HEK293 (cell line): ENCODE measurements around the gene CAPN12.
A peak's percentile ranks its signal among the peaks of the same experiment; 100 is the strongest.

Source experiments
- CTCF ChIA-PET: fragments of 350-600 bp; formaldehyde crosslinking; extraction: SDS; loops from one replicate; lab custom pipeline; 2021; ENCODE audit warnings: antibody characterized with exemption; lab: Yijun Ruan, JAX
- POLR2A ChIA-PET: fragments of 300-600 bp; formaldehyde crosslinking; extraction: SDS; loops from one replicate; lab custom pipeline; 2020; ENCODE audit warnings: antibody characterized with exemption, inconsistent platforms; lab: Yijun Ruan, JAX
- H3K27ac ChIP-seq: fragments of 200-500 bp; sonication (Bioruptor generic); 2 replicates; pipeline ENCODE4 v1.5.1; 2014; ENCODE audit warnings: low read depth, low read length, control low read depth, inconsistent platforms; ENCODE audit errors: extremely low read depth
- H3K36me3 ChIP-seq, 2 experiments: fragments of 200-500 bp in 1 of 2; sonication (Bioruptor generic) in 1 of 2; 1 replicate in 1 of 2; 2 replicates in 1 of 2; pipeline ENCODE4 v1.5.1; 2014 to 2017; ENCODE audit warnings: inconsistent platforms in 2 of 2, low read length in 2 of 2; ENCODE audit not compliant: control insufficient read depth in 2 of 2, insufficient read depth in 1 of 2
- H3K4me1 ChIP-seq: fragments of 200-500 bp; sonication (Bioruptor generic); 2 replicates; pipeline ENCODE4 v1.5.1; 2014; ENCODE audit warnings: mild to moderate bottlenecking, low read length, inconsistent platforms; ENCODE audit not compliant: control insufficient read depth, insufficient read depth
- H3K4me3 ChIP-seq: 2 replicates; pipeline ENCODE4 v1.5.1; 2011; ENCODE audit warnings: low read depth, mild to moderate bottlenecking, control low read depth, low read length, moderate library complexity
- H3K9me3 ChIP-seq: fragments of 200-500 bp; sonication (Bioruptor generic); 2 replicates; pipeline ENCODE4 v1.5.1; 2014; ENCODE audit warnings: low read depth, low read length, inconsistent platforms; ENCODE audit not compliant: control insufficient read depth, insufficient read depth
- BCL11B ChIP-seq: fragments of 450-650 bp; formaldehyde crosslinking; IDR thresholded peaks from 2 replicates; pipeline ENCODE4 v1.5.1; 2016; ENCODE audit warnings: low read depth, missing biosample characterization, missing genetic modification characterization
- GLI4 ChIP-seq: fragments of 450-650 bp; formaldehyde crosslinking; IDR thresholded peaks from 2 replicates; pipeline ENCODE4 v1.5.1; 2016; ENCODE audit warnings: missing biosample characterization, missing genetic modification characterization
- KLF1 ChIP-seq: fragments of 450-650 bp; formaldehyde crosslinking; IDR thresholded peaks from 2 replicates; pipeline ENCODE4 v1.5.1; 2016; ENCODE audit warnings: missing biosample characterization, missing genetic modification characterization
- KLF8 ChIP-seq: fragments of 450-650 bp; formaldehyde crosslinking; IDR thresholded peaks from 2 replicates; pipeline ENCODE4 v1.5.1; 2016; ENCODE audit warnings: missing biosample characterization, missing genetic modification characterization
- ZBTB8A ChIP-seq: fragments of 450-650 bp; formaldehyde crosslinking; IDR thresholded peaks from 2 replicates; pipeline ENCODE4 v1.5.1; 2016; ENCODE audit warnings: missing biosample characterization, missing genetic modification characterization
- ZNF138 ChIP-seq: fragments of 450-650 bp; formaldehyde crosslinking; IDR thresholded peaks from 2 replicates; pipeline ENCODE4 v1.5.1; 2016; ENCODE audit warnings: missing biosample characterization, missing genetic modification characterization, borderline replicate concordance
- ZNF23 ChIP-seq: fragments of 450-650 bp; formaldehyde crosslinking; IDR thresholded peaks from 2 replicates; pipeline ENCODE4 v1.5.1; 2016; ENCODE audit warnings: missing biosample characterization, missing genetic modification characterization, borderline replicate concordance
- ZNF473 ChIP-seq: fragments of 450-650 bp; formaldehyde crosslinking; IDR thresholded peaks from 2 replicates; pipeline ENCODE4 v1.5.1; 2017; ENCODE audit warnings: missing biosample characterization, missing genetic modification characterization
- ZNF514 ChIP-seq: fragments of 450-650 bp; formaldehyde crosslinking; IDR thresholded peaks from 2 replicates; pipeline ENCODE4 v1.5.1; 2016; ENCODE audit warnings: missing biosample characterization, missing genetic modification characterization
- ZNF544 ChIP-seq: fragments of 450-650 bp; formaldehyde crosslinking; IDR thresholded peaks from 2 replicates; pipeline ENCODE4 v1.5.0; 2017; ENCODE audit warnings: missing biosample characterization, missing genetic modification characterization
- ZNF660 ChIP-seq: fragments of 450-650 bp; IDR thresholded peaks from 2 replicates; pipeline ENCODE4 v1.5.1; 2018; ENCODE audit warnings: missing biosample characterization, mild to moderate bottlenecking, missing genetic modification characterization
- ZNF670 ChIP-seq: fragments of 450-650 bp; formaldehyde crosslinking; IDR thresholded peaks from 2 replicates; pipeline ENCODE4 v1.5.1; 2016; ENCODE audit warnings: missing biosample characterization, missing genetic modification characterization, low read depth
- ZNF785 ChIP-seq: fragments of 450-650 bp; formaldehyde crosslinking; IDR thresholded peaks from 2 replicates; pipeline ENCODE4 v1.5.1; 2016; ENCODE audit warnings: missing biosample characterization, missing genetic modification characterization
- TF ChIP-seq, protein P1 (sequence below): fragments of 450-650 bp; formaldehyde crosslinking; IDR thresholded peaks from 2 replicates; pipeline ENCODE4 v1.5.1; 2016; ENCODE audit warnings: missing biosample characterization, missing genetic modification characterization
- TF ChIP-seq, protein P2 (sequence below): fragments of 450-650 bp; formaldehyde crosslinking; IDR thresholded peaks from 2 replicates; pipeline ENCODE4; 2016; ENCODE audit warnings: missing biosample characterization, missing genetic modification characterization
- TF ChIP-seq, protein P3 (sequence below): fragments of 450-650 bp; formaldehyde crosslinking; IDR thresholded peaks from 2 replicates; pipeline ENCODE4 v1.5.0; 2017; ENCODE audit warnings: missing biosample characterization, missing genetic modification characterization, borderline replicate concordance

CAPN12 gene

DNA sequence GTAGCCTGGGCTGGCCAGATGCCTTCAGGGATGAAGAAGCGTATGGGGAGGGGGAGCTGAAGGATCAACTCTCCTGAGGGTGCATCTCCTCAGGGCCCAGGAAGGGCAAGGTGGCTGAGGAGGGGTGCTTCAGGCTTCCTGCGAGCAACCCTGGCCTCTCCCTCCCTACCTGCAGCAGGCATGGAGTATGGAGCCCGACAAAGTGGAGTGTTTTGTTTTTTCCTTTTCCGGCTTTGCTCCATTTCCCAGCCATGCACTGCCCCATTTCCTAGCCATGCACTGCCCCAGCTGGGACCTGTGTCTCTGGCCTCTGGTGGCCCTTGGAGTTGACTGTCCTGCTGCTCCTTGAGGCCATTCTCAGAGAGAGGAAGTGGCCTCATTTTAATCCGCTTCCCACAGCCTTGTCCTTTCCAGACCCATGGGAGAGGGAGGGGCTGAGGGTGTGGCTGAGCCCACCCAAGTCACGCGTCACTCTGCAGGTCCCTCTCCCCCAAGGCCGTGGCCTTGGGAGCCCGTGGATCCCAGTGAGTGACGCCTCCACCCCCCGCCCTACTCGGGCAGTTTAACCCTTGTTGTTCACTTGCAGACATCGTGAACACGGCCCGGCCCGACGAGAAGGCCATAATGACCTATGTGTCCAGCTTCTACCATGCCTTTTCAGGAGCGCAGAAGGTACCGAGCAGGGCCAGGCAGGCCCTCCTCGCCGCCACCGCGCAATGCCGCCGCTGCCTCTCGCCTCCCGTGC lies 34.4 kb downstream of the CAPN12 start:
- Histone ChIP-seq H3K36me3 (peaks cover 81 to 100% of the 10 kb centered on the region in 2 experiments), H3K4me3 (no peak overlapping the region), H3K4me1 (no peaks in the 10 kb centered on the region), H3K27ac (peak overlapping the region; percentile 24; the same call in 1 of the 2 replicates), H3K9me3 (no peaks in the 10 kb centered on the region)
- TF ChIP-seq, protein P1, sequence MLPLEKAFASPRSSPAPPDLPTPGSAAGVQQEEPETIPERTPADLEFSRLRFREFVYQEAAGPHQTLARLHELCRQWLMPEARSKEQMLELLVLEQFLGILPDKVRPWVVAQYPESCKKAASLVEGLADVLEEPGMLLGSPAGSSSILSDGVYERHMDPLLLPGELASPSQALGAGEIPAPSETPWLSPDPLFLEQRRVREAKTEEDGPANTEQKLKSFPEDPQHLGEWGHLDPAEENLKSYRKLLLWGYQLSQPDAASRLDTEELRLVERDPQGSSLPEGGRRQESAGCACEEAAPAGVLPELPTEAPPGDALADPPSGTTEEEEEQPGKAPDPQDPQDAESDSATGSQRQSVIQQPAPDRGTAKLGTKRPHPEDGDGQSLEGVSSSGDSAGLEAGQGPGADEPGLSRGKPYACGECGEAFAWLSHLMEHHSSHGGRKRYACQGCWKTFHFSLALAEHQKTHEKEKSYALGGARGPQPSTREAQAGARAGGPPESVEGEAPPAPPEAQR = no peak
- TF ChIP-seq ZNF514 (no peak), KLF8 (tag by site-specific recombination) (peak; percentile 55; the same call in 1 of the 2 replicates), ZNF660 (tag by site-specific recombination) (no peak), ZNF138 (tag by site-specific recombination) (no peak), KLF1 (tag by site-specific recombination) (peak; percentile 86)
- POLR2A ChIA-PET = interaction anchor here (0.6 to 1.1 kb wide), 2 partner anchors 23 to 62 kb away, joined by 3 read pairs; partner anchors contain the start of gene ACTN4
- CTCF ChIA-PET = interaction anchor here (0.5 to 1.5 kb wide), 5 partner anchors 11 to 73 kb away, joined by 3 to 7 read pairs (median 4); partner anchors contain the start of gene ACTN4

DNA sequence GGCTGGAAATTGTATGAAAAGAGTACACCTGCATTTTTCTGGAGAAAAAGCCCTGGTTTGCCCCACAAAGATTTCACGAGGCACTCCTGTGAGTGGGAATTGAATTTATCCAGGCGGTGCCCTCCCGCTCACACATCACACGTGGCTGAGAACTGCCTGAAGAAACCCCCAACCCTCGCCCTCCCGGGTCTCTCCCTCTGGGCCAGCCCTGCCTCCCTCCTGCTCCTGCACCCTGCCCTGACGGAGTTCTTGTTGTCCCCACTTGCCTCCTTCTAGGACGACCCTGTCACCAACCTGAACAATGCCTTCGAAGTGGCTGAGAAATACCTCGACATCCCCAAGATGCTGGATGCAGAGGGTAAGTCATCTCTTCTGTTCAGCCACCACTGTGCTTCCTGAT lies 35.2 kb downstream of the CAPN12 start:
- 0 out of 2 replicates have a peak overlapping the region, but pooled peaks have one; percentile 24 for H3K27ac ChIP-seq
- no peaks in the 10 kb centered on the region for H3K9me3 ChIP-seq
- ChIA-PET CTCF (interaction anchor here (0.5 to 0.6 kb wide), 3 partner anchors 10 to 45 kb away, joined by 3 read pairs; no protein-coding TSS in a partner anchor), POLR2A (interaction anchor here (0.6 to 1.1 kb wide), 2 partner anchors 62 to 66 kb away, joined by 3 read pairs; partner anchors contain the start of gene ACTN4)
- no peaks in the 10 kb centered on the region for H3K4me1 ChIP-seq
- H3K36me3 ChIP-seq = peaks cover 81 to 100% of the 10 kb centered on the region in 2 experiments
- H3K4me3 ChIP-seq = no peak overlapping the region
- TF ChIP-seq, protein P2, sequence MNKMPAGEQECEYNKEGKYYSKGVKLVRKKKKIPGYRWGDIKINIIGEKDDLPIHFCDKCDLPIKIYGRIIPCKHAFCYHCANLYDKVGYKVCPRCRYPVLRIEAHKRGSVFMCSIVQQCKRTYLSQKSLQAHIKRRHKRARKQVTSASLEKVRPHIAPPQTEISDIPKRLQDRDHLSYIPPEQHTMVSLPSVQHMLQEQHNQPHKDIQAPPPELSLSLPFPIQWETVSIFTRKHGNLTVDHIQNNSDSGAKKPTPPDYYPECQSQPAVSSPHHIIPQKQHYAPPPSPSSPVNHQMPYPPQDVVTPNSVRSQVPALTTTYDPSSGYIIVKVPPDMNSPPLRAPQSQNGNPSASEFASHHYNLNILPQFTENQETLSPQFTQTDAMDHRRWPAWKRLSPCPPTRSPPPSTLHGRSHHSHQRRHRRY (tag by site-specific recombination) = no peak
- TF ChIP-seq ZNF544 (tag by site-specific recombination) = no peak
- no peak for TF ChIP-seq ZNF23
- TF ChIP-seq GLI4 = no peak
- no peak for TF ChIP-seq ZNF473
- TF ChIP-seq ZNF670 (tag by site-specific recombination) = no peak
- no peak for TF ChIP-seq ZBTB8A (tag by site-specific recombination)
- TF ChIP-seq BCL11B (tag by site-specific recombination) = no peak
- TF ChIP-seq, protein P3, sequence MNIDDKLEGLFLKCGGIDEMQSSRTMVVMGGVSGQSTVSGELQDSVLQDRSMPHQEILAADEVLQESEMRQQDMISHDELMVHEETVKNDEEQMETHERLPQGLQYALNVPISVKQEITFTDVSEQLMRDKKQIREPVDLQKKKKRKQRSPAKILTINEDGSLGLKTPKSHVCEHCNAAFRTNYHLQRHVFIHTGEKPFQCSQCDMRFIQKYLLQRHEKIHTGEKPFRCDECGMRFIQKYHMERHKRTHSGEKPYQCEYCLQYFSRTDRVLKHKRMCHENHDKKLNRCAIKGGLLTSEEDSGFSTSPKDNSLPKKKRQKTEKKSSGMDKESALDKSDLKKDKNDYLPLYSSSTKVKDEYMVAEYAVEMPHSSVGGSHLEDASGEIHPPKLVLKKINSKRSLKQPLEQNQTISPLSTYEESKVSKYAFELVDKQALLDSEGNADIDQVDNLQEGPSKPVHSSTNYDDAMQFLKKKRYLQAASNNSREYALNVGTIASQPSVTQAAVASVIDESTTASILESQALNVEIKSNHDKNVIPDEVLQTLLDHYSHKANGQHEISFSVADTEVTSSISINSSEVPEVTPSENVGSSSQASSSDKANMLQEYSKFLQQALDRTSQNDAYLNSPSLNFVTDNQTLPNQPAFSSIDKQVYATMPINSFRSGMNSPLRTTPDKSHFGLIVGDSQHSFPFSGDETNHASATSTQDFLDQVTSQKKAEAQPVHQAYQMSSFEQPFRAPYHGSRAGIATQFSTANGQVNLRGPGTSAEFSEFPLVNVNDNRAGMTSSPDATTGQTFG (tag by site-specific recombination) = no peak
- no peak for TF ChIP-seq ZNF785 (tag by site-specific recombination)
